ENCODE measurements around the gene ADGRD1.

The ADGRD1 gene

GRCh38 chr12:131139363-131140068 lies 185.8 kb downstream of the ADGRD1 start:
- no peak for DNase-seq (ENCODE audit: low read depth)
- TF ChIP-seq MYC (IDR thresholded peaks at IDR 0.05; ENCODE audit: low read depth, low read length) (no peak), CTCF (IDR thresholded peaks at IDR 0.05; ENCODE audit: low read depth, low read length) (no peak)
- H3K4me3 ChIP-seq (ENCODE audit: low read depth, low read length): no peak overlapping the region

- no peak for DNase-seq (ENCODE audit: low read depth)
- no peak overlapping the region for H3K4me3 ChIP-seq (ENCODE audit: low read depth, low read length)
- no peak for TF ChIP-seq POLR2A (IDR thresholded peaks at IDR 0.05; ENCODE audit: extremely low read depth, insufficient read length)
- TF ChIP-seq CTCF (IDR thresholded peaks at IDR 0.05; ENCODE audit: low read depth, low read length): no peak
- no peak for TF ChIP-seq MAX (IDR thresholded peaks at IDR 0.05; ENCODE audit: low read depth, low read length)
- no peak for TF ChIP-seq MYC (IDR thresholded peaks at IDR 0.05; ENCODE audit: low read depth, low read length)
These were observed 186.3 kb downstream of the ADGRD1 start for GRCh38 chr12:131140069-131140435.

- no peak for TF ChIP-seq MYC (IDR thresholded peaks at IDR 0.05; ENCODE audit: low read depth, low read length)
- no peak for TF ChIP-seq MAX (IDR thresholded peaks at IDR 0.05; ENCODE audit: low read depth, low read length)
- TF ChIP-seq POLR2A (IDR thresholded peaks at IDR 0.05; ENCODE audit: extremely low read depth, insufficient read length): no peak
- TF ChIP-seq CTCF (IDR thresholded peaks at IDR 0.05; ENCODE audit: low read depth, low read length): no peak
- no peak overlapping the region for H3K4me3 ChIP-seq (ENCODE audit: low read depth, low read length)
- DNase-seq (ENCODE audit: low read depth): no peak
These were observed 187.0 kb downstream of the ADGRD1 start for GRCh38 chr12:131140697-131141096.

- no peak for TF ChIP-seq MYC (IDR thresholded peaks at IDR 0.05; ENCODE audit: low read depth, low read length)
- no peak for TF ChIP-seq MAX (IDR thresholded peaks at IDR 0.05; ENCODE audit: low read depth, low read length)
- H3K4me3 ChIP-seq (ENCODE audit: low read depth, low read length): no peak overlapping the region
- no peak for DNase-seq (ENCODE audit: low read depth)
These were observed 187.8 kb downstream of the ADGRD1 start for GRCh38 chr12:131141514-131141913.

- TF ChIP-seq CTCF (IDR thresholded peaks at IDR 0.05; ENCODE audit: low read depth, low read length) (no peak), POLR2A (IDR thresholded peaks at IDR 0.05; ENCODE audit: extremely low read depth, insufficient read length) (no peak), MAX (IDR thresholded peaks at IDR 0.05; ENCODE audit: low read depth, low read length) (no peak), MYC (IDR thresholded peaks at IDR 0.05; ENCODE audit: low read depth, low read length) (no peak)
- DNase-seq (ENCODE audit: low read depth): peak; percentile 76
- peak overlapping the region; percentile 4 for H3K4me3 ChIP-seq (ENCODE audit: low read depth, low read length)
These were observed 189.4 kb downstream of the ADGRD1 start for GRCh38 chr12:131142891-131143657.

GRCh38 chr12:131146173-131146675 lies 192.5 kb downstream of the ADGRD1 start:
- no peak for DNase-seq (ENCODE audit: low read depth)
- TF ChIP-seq POLR2A (IDR thresholded peaks at IDR 0.05; ENCODE audit: extremely low read depth, insufficient read length) (no peak), MAX (IDR thresholded peaks at IDR 0.05; ENCODE audit: low read depth, low read length) (no peak), CTCF (IDR thresholded peaks at IDR 0.05; ENCODE audit: low read depth, low read length) (no peak), MYC (IDR thresholded peaks at IDR 0.05; ENCODE audit: low read depth, low read length) (no peak)

More at GRCh38 chr12:131146173-131146675, 192.5 kb downstream of the ADGRD1 start:
- no peak overlapping the region for H3K4me3 ChIP-seq (ENCODE audit: low read depth, low read length)

Measured in NB4 (cell line).